Forelimb muscle (tissue), 1 donor: ENCODE results near the gene OLFM1. TPM values are rescaled to one million over a fixed set of nuclear protein-coding genes. Genes with fewer than 3 reads are reported as not detected.
A peak's percentile ranks its signal among the peaks of the same experiment; 100 is the strongest.

Source experiments
- DNase-seq: peaks from one replicate; pipeline ENCODE4 v3.0.0-alpha.2; 2013; ENCODE audit warnings: low read depth
- polyA plus RNA-seq: library from polyadenylated mRNA; unstranded; fragments of 120-200 nt; gene quantifications from one replicate; pipeline ENCODE4 v1.2.1, GENCODE V29; 2013; ENCODE audit not compliant: insufficient read length

The OLFM1 gene
- polyA plus RNA-seq, 1 donor: 2.7 TPM

- no peak for DNase-seq
These were observed 10.5 kb upstream of the OLFM1 start for GRCh38 chr9:135076876-135077430.

GRCh38 chr9:135077497-135078200 is 9.8 kb upstream of the OLFM1 start:
- DNase-seq: no peak

GRCh38 chr9:135078361-135078821 is 9.1 kb upstream of the OLFM1 start:
- DNase-seq: no peak

- no peak for DNase-seq
These were observed 8.4 kb upstream of the OLFM1 start for GRCh38 chr9:135079018-135079417.

GRCh38 chr9:135079676-135080075 is 7.8 kb upstream of the OLFM1 start:
- no peak for DNase-seq

- no peak for DNase-seq
These were observed 6.9 kb upstream of the OLFM1 start for GRCh38 chr9:135080286-135081263.

GRCh38 chr9:135081264-135081660 is 6.2 kb upstream of the OLFM1 start:
- no peak for DNase-seq

- no peak for DNase-seq
These were observed 5.7 kb upstream of the OLFM1 start for GRCh38 chr9:135081731-135082130.

- no peak for DNase-seq
These were observed 4.9 kb upstream of the OLFM1 start for GRCh38 chr9:135082536-135082935.

GRCh38 chr9:135083241-135083810 is 4.1 kb upstream of the OLFM1 start:
- DNase-seq: no peak

GRCh38 chr9:135083831-135084230 is 3.6 kb upstream of the OLFM1 start:
- DNase-seq: no peak

GRCh38 chr9:135084262-135084661 is 3.2 kb upstream of the OLFM1 start:
- DNase-seq: no peak

GRCh38 chr9:135084881-135085760 is 2.3 kb upstream of the OLFM1 start:
- no peak for DNase-seq

GRCh38 chr9:135085830-135086546 is 1.5 kb upstream of the OLFM1 start:
- DNase-seq: peak; percentile 20

GRCh38 chr9:135086597-135087488 is 625 bp upstream of the OLFM1 start:
- DNase-seq: no peak

GRCh38 chr9:135087899-135088347 is 455 bp downstream of the OLFM1 start:
- no peak for DNase-seq

- no peak for DNase-seq
These were observed 995 bp downstream of the OLFM1 start for GRCh38 chr9:135088348-135088978.

GRCh38 chr9:135088979-135089847 is 1.7 kb downstream of the OLFM1 start:
- DNase-seq: no peak
